IMR-90 (cell line): ENCODE results near the gene RBPJL. TPM values are rescaled to one million over a fixed set of nuclear protein-coding genes. Genes with fewer than 3 reads are reported as not detected.
"Not testable (repeated sequence)": the region's sequence is repeated elsewhere in the genome, so short reads cannot be mapped to it uniquely, and the experiment has no call there.

Experiments used
- ATAC-seq: fragments of 200-7000 bp; cut with Tn5 transposase; 2 replicates; pipeline ENCODE4 v1.9.1; 2020; ENCODE audit warnings: low read depth, mild to moderate bottlenecking, moderate library complexity
- BruUV-seq: library from RNA; stranded (reverse); fragments of 400-500 nt; replicated peaks from 2 replicates; lab custom pipeline; 2021; lab: Mats Ljungman, UMichigan
- CTCF ChIA-PET: fragments of 300-600 bp; formaldehyde crosslinking; extraction: SDS; loops from one replicate; lab custom pipeline; 2021; ENCODE audit warnings: antibody characterized with exemption; lab: Yijun Ruan, JAX
- POLR2A ChIA-PET: fragments of 300-600 bp; sonication (Branson Sonifier 250); formaldehyde crosslinking; loops from one replicate; lab custom pipeline; 2022; ENCODE audit warnings: antibody characterized with exemption; ENCODE audit not compliant: unreplicated experiment; lab: Charles Lee
- DNase-seq: peaks from one replicate; pipeline ENCODE4 v3.0.0; 2013
- H2AFZ ChIP-seq: replicated peaks from 2 replicates; pipeline ENCODE3; 2013; ENCODE audit warnings: low read length, mild to moderate bottlenecking; ENCODE audit not compliant: poor library complexity
- H2AK5ac ChIP-seq: 2 replicates; pipeline ENCODE4 v1.6.1; 2013; ENCODE audit warnings: low read depth, low read length, inconsistent platforms
- H2AK9ac ChIP-seq: replicated peaks from 2 replicates; pipeline ENCODE3; 2013; ENCODE audit warnings: mild to moderate bottlenecking, low read depth, low read length, moderate library complexity; ENCODE audit not compliant: poor library complexity
- H2BK120ac ChIP-seq: 2 replicates; pipeline ENCODE4 v1.6.1; 2013; ENCODE audit warnings: low read depth, low read length, inconsistent platforms
- H2BK15ac ChIP-seq: 3 replicates; pipeline ENCODE4 v1.6.1; 2013; ENCODE audit warnings: low read depth, low read length, inconsistent platforms
- H2BK20ac ChIP-seq: 2 replicates; pipeline ENCODE4 v1.6.1; 2013; ENCODE audit warnings: low read depth, mild to moderate bottlenecking, inconsistent platforms, low read length, moderate library complexity
- H2BK5ac ChIP-seq: 2 replicates; pipeline ENCODE4 v1.6.1; 2013; ENCODE audit warnings: mild to moderate bottlenecking, low read depth, low read length, inconsistent platforms; ENCODE audit not compliant: poor library complexity, severe bottlenecking
- H3K14ac ChIP-seq: replicated peaks from 2 replicates; pipeline ENCODE4 v1.6.1; 2013; ENCODE audit warnings: low read depth, low read length, inconsistent platforms
- H3K18ac ChIP-seq: 2 replicates; pipeline ENCODE4 v1.6.1; 2013; ENCODE audit warnings: low read depth, low read length, control low read depth
- H3K23ac ChIP-seq: 2 replicates; pipeline ENCODE4 v1.6.1; 2013; ENCODE audit warnings: low read depth, low read length, inconsistent platforms
- H3K27ac ChIP-seq: 2 replicates; pipeline ENCODE4 v1.5.1; 2013; ENCODE audit warnings: mild to moderate bottlenecking, control low read depth, low read length; ENCODE audit not compliant: insufficient read depth
- H3K27me3 ChIP-seq: 2 replicates; pipeline ENCODE4 v1.6.1; 2013; ENCODE audit warnings: low read length; ENCODE audit not compliant: control insufficient read depth, insufficient read depth
- H3K36me3 ChIP-seq: 2 replicates; pipeline ENCODE4 v1.6.1; 2013; ENCODE audit warnings: low read length, mixed read lengths; ENCODE audit not compliant: control insufficient read depth, insufficient read depth
- H3K4ac ChIP-seq: 2 replicates; pipeline ENCODE4 v1.6.1; 2013; ENCODE audit warnings: low read depth, low read length, inconsistent platforms
- H3K4me1 ChIP-seq: 2 replicates; pipeline ENCODE4 v1.6.1; 2013; ENCODE audit warnings: low read length, mixed read lengths; ENCODE audit not compliant: control insufficient read depth, insufficient read depth
- H3K4me2 ChIP-seq: 2 replicates; pipeline ENCODE4 v1.6.1; 2013; ENCODE audit warnings: low read depth, mild to moderate bottlenecking, control low read depth, low read length, moderate library complexity
- H3K4me3 ChIP-seq: 2 replicates; pipeline ENCODE4 v1.5.1; 2013; ENCODE audit warnings: low read depth, mild to moderate bottlenecking, control low read depth, low read length, moderate library complexity; ENCODE audit not compliant: insufficient read depth
- H3K56ac ChIP-seq: 2 replicates; pipeline ENCODE4 v1.6.1; 2013; ENCODE audit warnings: low read length, inconsistent platforms; ENCODE audit not compliant: insufficient read depth; ENCODE audit errors: extremely low read depth
- H3K79me1 ChIP-seq, 2 experiments: 2 replicates each; pipeline ENCODE4 v1.6.1; 2013; ENCODE audit warnings: low read length in 2 of 2, inconsistent platforms in 1 of 2, low read depth in 1 of 2
- H3K9ac ChIP-seq: 2 replicates; pipeline ENCODE4 v1.6.1; 2013; ENCODE audit warnings: low read depth, low read length, control low read depth
- H3K9me1 ChIP-seq: 2 replicates; pipeline ENCODE4 v1.6.1; 2013; ENCODE audit warnings: low read length, inconsistent platforms; ENCODE audit not compliant: insufficient read depth
- H3K9me3 ChIP-seq: 2 replicates; pipeline ENCODE4 v1.6.1; 2013; ENCODE audit warnings: low read length; ENCODE audit not compliant: control insufficient read depth, insufficient read depth
- H4K20me1 ChIP-seq: 2 replicates; pipeline ENCODE4 v1.6.1; 2013; ENCODE audit warnings: low read length, inconsistent platforms; ENCODE audit not compliant: insufficient read depth
- H4K5ac ChIP-seq: 2 replicates; pipeline ENCODE4 v1.6.1; 2013; ENCODE audit warnings: mild to moderate bottlenecking, low read depth, low read length, control low read depth
- H4K8ac ChIP-seq, 2 experiments: 2 replicates each; pipeline ENCODE4 v1.6.1; 2013; ENCODE audit warnings: low read depth in 2 of 2, low read length in 2 of 2, control low read depth in 1 of 2, inconsistent platforms in 1 of 2
- H4K91ac ChIP-seq: 2 replicates; pipeline ENCODE4 v1.6.1; 2013; ENCODE audit warnings: low read depth, low read length, inconsistent platforms; ENCODE audit not compliant: insufficient read depth
- WGBS, 2 experiments: methylation state at CpG; one replicate each; pipeline versions ENCODE4 v1.1.5 to v1.1.7; 2013; ENCODE audit warnings: missing lambda C conversion rate in 2 of 2; ENCODE audit not compliant: insufficient read length in 1 of 2; ENCODE audit errors: extremely low coverage in 2 of 2; 5-methylcytosine and 5-hydroxymethylcytosine counted together
- dilution Hi-C: fragments of 300-500 bp; cut with HindIII; formaldehyde crosslinking; loops from one replicate; pipeline ENCODE4 v1.14.3; 2018; ENCODE audit warnings: low sequenced_read_pairs; ENCODE audit not compliant: unreplicated experiment
- in situ Hi-C: fragments of 300-500 bp; cut with MboI; formaldehyde crosslinking; loops from 3 replicates; pipeline ENCODE4 v1.14.3; 2019; ENCODE audit warnings: low sequenced_read_pairs, inconsistent platforms, mixed read lengths
- intact Hi-C: fragments of 100-400 bp; cut with micrococcal nuclease; formaldehyde crosslinking; loops from 2 replicates; pipeline ENCODE4 v1.10.0; 2022
- polyA plus RNA-seq, 3 experiments: library from polyadenylated mRNA; depleted of rRNA; stranded (reverse); fragments of >200 nt; gene quantifications; 2 replicates each; pipeline ENCODE4 v1.2.3, GENCODE V29; 2012; ENCODE audit warnings: low replicate concordance in 1 of 3
- total RNA-seq: library from RNA; depleted of rRNA; stranded (reverse); fragments of >200 nt; gene quantifications from 2 replicates; pipeline ENCODE4 v1.2.3, GENCODE V29; 2012

RBPJL gene
- total and polyA plus RNA-seq, 2 of the 4 experiments (the other 2 are of a cell fraction), result not detected

GRCh38 chr20:45350795-45351194 is 44.2 kb downstream of the RBPJL start:
- H4K91ac ChIP-seq, H3K18ac ChIP-seq, dilution Hi-C loops, H3K4me2 ChIP-seq, H3K9ac ChIP-seq, H3K27ac ChIP-seq, POLR2A ChIA-PET, H2BK20ac ChIP-seq, BruUV-seq, H3K23ac ChIP-seq, H2BK120ac ChIP-seq, H3K56ac ChIP-seq, H2BK5ac ChIP-seq, H3K14ac ChIP-seq, DNase-seq, H2AK5ac ChIP-seq, H4K8ac ChIP-seq, in situ Hi-C loops, intact Hi-C loops, H4K5ac ChIP-seq, H2BK15ac ChIP-seq, ATAC-seq, H3K9me3 ChIP-seq, H3K36me3 ChIP-seq, H3K27me3 ChIP-seq, H3K4ac ChIP-seq, H2AFZ ChIP-seq, H3K4me3 ChIP-seq, H2AK9ac ChIP-seq: not testable (repeated sequence)
- WGBS, 2 experiments, result 88% methylated on average over 6 of the region's 10 CpGs; no CpG with 5 or more reads in 1 of the 2 experiments
- CTCF ChIA-PET, result interaction anchor here (1.1 kb wide), 1 partner anchor 14 kb away, joined by 3 read pairs; no protein-coding TSS in a partner anchor
- H3K4me1 ChIP-seq, result peaks cover 20% of the 10 kb centered on the region
- H3K79me1 ChIP-seq, result peaks cover 0 to 33% of the 10 kb centered on the region in 2 experiments; a peak in 3 of 4 replicates
- peaks cover 11% of the 10 kb centered on the region for H3K9me1 ChIP-seq
- H4K20me1 ChIP-seq, result peaks cover 25% of the 10 kb centered on the region
